Ectodermal cell (in vitro differentiated cells): Measurements from ENCODE around the gene USP6.
"Not testable (repeated sequence)": the region's sequence is repeated elsewhere in the genome, so short reads cannot be mapped to it uniquely, and the experiment has no call there.

Experiments
- H3K27ac ChIP-seq: 2 replicates; pipeline ENCODE4 v1.7.0; 2013; ENCODE audit warnings: mild to moderate bottlenecking, low read depth, low read length; ENCODE audit not compliant: insufficient read depth, poor library complexity, severe bottlenecking
- H3K27me3 ChIP-seq: 2 replicates; pipeline ENCODE4 v1.7.0; 2013; ENCODE audit warnings: mild to moderate bottlenecking, low read length; ENCODE audit not compliant: insufficient read depth, control insufficient read depth, poor library complexity, severe bottlenecking
- H3K36me3 ChIP-seq: one replicate; pipeline ENCODE4 v1.7.0; 2013; ENCODE audit warnings: low read length; ENCODE audit not compliant: control insufficient read depth, insufficient read depth
- H3K4me1 ChIP-seq: one replicate; pipeline ENCODE4 v1.7.0; 2013; ENCODE audit warnings: low read length; ENCODE audit not compliant: control insufficient read depth, insufficient read depth
- H3K4me3 ChIP-seq: 2 replicates; pipeline ENCODE4 v1.7.0; 2013; ENCODE audit warnings: low read depth, low read length, control low read depth; ENCODE audit not compliant: insufficient read depth
- H3K9me3 ChIP-seq: 2 replicates; pipeline ENCODE4 v1.7.0; 2013; ENCODE audit warnings: mild to moderate bottlenecking, low read length, moderate library complexity; ENCODE audit not compliant: control insufficient read depth
- WGBS, 2 experiments: methylation state at CpG; one replicate each; pipeline ENCODE4 v1.1.7; 2013; ENCODE audit warnings: missing lambda C conversion rate in 2 of 2; 5-methylcytosine and 5-hydroxymethylcytosine counted together

The USP6 gene

DNA sequence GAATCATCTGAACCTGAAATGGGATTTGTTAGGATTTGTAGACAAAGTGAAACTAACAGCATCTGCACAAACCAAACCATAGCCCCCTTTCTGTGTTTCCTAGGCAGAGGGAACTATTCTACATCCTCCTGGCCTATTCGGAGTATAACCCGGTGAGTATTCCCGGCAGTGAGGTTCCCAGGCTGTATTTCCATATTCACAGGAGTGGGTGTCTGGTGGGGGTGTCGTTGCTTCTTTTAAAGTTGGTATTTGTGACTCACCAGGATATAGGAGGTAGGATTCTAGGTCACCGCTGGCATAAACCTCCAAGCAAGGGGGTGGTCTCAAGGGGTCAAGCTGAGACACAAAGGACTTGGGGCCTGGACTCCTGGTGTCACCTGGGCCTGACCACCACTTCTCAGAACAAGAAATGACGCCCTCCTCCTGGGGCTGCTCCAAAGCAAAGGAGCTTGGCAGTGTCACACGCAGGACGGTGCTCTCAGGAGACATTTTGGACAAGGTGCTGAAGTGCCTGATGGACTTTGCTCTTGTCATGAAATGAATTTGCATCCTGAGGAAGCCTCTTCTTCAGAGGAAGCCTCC lies 19.4 kb downstream of the USP6 start:
- H3K36me3 ChIP-seq: not testable (repeated sequence)

GRCh38 chr17:5135726-5136579 lies 20.1 kb downstream of the USP6 start:
- H3K4me3 ChIP-seq: no peak overlapping the region
- no peak overlapping the region for H3K27ac ChIP-seq
- WGBS, 2 experiments: 79% methylated on average over 14 of the region's 14 CpGs
- H3K27me3 ChIP-seq: no peaks in the 10 kb centered on the region
- H3K9me3 ChIP-seq: no peaks in the 10 kb centered on the region
- H3K36me3 ChIP-seq: no peaks in the 10 kb centered on the region
- no peaks in the 10 kb centered on the region for H3K4me1 ChIP-seq

More for the DNA sequence above, 19.4 kb downstream of the USP6 start:
- not testable (repeated sequence) for H3K4me3 ChIP-seq, H3K27ac ChIP-seq, H3K4me1 ChIP-seq, H3K9me3 ChIP-seq, H3K27me3 ChIP-seq
- 83% methylated on average over 8 of the region's 8 CpGs for WGBS, 2 experiments

DNA sequence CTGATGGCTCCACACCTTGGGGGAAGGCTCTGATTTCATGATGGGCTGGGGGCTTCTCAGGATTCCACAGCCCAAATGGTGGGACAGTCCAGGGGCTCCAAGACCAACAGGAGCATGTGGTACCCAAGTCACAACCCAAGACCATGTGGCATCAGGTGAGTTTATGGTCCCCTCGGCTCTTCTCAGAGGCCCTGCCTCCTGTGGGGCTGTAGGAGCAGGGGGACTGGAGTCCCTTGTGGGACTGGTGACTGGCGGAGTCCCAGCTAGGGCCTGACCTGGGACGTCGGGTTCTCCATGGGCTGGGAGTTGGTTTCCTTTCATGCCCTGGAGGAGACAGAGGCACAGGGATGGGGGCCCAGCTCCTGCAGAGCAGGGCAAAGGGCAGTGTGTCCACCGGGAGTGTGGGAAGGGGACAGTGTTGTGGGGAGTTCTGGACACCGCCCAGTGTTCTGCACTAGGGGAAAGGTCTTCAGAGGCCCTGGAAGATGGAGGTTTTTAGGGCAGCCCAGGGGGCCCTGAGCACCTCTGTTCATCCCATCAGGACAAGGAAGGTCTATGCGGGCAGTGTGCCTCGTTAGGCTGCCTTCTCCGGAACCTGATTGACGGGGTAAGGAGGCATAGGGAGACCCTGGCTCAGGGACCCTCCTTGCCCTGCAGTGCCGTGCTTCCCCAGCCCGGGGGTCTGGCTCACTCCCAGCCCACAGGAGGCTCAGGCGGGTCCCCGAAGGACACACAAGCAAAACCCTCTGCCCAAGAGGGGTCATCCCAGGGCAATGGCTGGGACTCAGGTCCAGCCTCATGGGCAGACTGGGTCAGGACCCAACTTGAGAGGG lies 21.0 kb downstream of the USP6 start:
- not testable (repeated sequence) for H3K4me3 ChIP-seq, H3K27ac ChIP-seq, H3K9me3 ChIP-seq, H3K4me1 ChIP-seq, H3K27me3 ChIP-seq, H3K36me3 ChIP-seq
- 93% methylated on average over 14 of the region's 14 CpGs for WGBS, 2 experiments

- H3K36me3 ChIP-seq, H3K27ac ChIP-seq, H3K4me3 ChIP-seq, H3K4me1 ChIP-seq, H3K9me3 ChIP-seq, H3K27me3 ChIP-seq: not testable (repeated sequence)
- 91 to 94% methylated on average over 15 of the region's 15 CpGs for WGBS, 2 experiments
Observed at GRCh38 chr17:5137511-5138197, 21.8 kb downstream of the USP6 start.

DNA sequence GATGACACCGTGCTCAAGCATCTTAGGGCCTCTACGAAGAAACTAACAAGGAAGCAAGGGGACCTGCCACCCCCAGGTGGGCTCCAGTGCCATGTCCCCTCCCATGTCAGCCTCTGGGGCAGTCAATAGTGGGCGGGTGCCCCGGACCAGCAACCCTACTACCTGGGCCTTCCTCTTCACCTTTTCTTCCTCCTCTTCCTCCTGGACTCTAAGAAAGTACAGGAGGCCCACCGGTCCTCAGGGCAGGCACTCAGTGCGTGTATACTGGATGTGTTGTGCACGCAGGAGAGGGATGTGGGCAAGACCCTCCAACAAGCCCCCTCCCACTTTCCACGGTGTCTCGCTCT lies 22.3 kb downstream of the USP6 start:
- not testable (repeated sequence) for H3K36me3 ChIP-seq, H3K9me3 ChIP-seq, H3K4me3 ChIP-seq, H3K4me1 ChIP-seq, H3K27me3 ChIP-seq, H3K27ac ChIP-seq
- WGBS, 2 experiments: 93 to 94% methylated on average over 9 of the region's 9 CpGs

- Histone ChIP-seq H3K27ac (no peak overlapping the region), H3K4me1 (no peaks in the 10 kb centered on the region), H3K9me3 (no peaks in the 10 kb centered on the region), H3K36me3 (no peaks in the 10 kb centered on the region), H3K4me3 (no peak overlapping the region), H3K27me3 (no peaks in the 10 kb centered on the region)
- 94% methylated on average over 24 of the region's 24 CpGs for WGBS, 2 experiments
Observed at GRCh38 chr17:5138616-5139457, 23.0 kb downstream of the USP6 start.

GRCh38 chr17:5139458-5139732 lies 23.6 kb downstream of the USP6 start:
- Histone ChIP-seq H3K27me3 (no peaks in the 10 kb centered on the region), H3K9me3 (no peaks in the 10 kb centered on the region), H3K27ac (no peak overlapping the region), H3K4me1 (no peaks in the 10 kb centered on the region), H3K4me3 (no peak overlapping the region), H3K36me3 (no peaks in the 10 kb centered on the region)
- WGBS, 2 experiments: 94% methylated on average over 5 of the region's 5 CpGs

- not testable (repeated sequence) for H3K36me3 ChIP-seq, H3K27me3 ChIP-seq, H3K4me3 ChIP-seq, H3K9me3 ChIP-seq, H3K27ac ChIP-seq, H3K4me1 ChIP-seq
- 96 to 97% methylated on average over 9 to 13 of the region's 18 CpGs for WGBS, 2 experiments
Observed at GRCh38 chr17:5142877-5143276, 27.0 kb downstream of the USP6 start.

DNA sequence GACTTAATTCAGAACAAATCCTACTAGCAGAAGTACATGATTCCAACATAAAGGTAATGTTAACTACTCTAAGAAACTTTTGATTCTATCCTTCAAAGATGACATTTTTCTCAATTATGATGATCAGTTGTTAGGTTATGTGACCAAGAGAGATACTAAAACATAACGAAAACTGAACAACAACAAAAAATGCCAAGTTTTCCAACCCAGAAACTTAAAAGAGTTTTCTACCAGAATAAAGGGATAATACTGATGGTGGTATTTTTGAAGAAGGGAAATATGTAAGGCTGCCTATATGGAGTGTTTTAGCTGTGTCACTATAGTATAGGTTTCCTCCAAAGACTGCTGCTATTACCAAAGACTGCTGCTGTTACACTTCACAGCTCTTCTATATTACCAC lies 30.3 kb downstream of the USP6 start:
- not testable (repeated sequence) for H3K27ac ChIP-seq, H3K36me3 ChIP-seq, H3K4me1 ChIP-seq, H3K9me3 ChIP-seq, H3K4me3 ChIP-seq, H3K27me3 ChIP-seq
- no CpG with 5 or more reads among the region's 1 CpG for WGBS, 2 experiments
